HT-29 (cell line): ENCODE measurements around the gene CAPSL. TPM values are rescaled to one million over a fixed set of nuclear protein-coding genes. Genes with fewer than 3 reads are reported as not detected.
"Not testable (repeated sequence)": the region's sequence is repeated elsewhere in the genome, so short reads cannot be mapped to it uniquely, and the experiment has no call there.

Experiments
- DNase-seq: peaks from one replicate; pipeline ENCODE4 v3.0.0-alpha.2; 2015; ENCODE audit warnings: low spot score
- total RNA-seq: library from RNA; depleted of rRNA; stranded (reverse); fragments of >200 nt; shearing (Covaris generic); gene quantifications from 2 replicates; pipeline ENCODE4 v1.2.3, GENCODE V29; 2014; rRNA removed

Gene CAPSL
- not detected in 2 replicates for total RNA-seq

DNA sequence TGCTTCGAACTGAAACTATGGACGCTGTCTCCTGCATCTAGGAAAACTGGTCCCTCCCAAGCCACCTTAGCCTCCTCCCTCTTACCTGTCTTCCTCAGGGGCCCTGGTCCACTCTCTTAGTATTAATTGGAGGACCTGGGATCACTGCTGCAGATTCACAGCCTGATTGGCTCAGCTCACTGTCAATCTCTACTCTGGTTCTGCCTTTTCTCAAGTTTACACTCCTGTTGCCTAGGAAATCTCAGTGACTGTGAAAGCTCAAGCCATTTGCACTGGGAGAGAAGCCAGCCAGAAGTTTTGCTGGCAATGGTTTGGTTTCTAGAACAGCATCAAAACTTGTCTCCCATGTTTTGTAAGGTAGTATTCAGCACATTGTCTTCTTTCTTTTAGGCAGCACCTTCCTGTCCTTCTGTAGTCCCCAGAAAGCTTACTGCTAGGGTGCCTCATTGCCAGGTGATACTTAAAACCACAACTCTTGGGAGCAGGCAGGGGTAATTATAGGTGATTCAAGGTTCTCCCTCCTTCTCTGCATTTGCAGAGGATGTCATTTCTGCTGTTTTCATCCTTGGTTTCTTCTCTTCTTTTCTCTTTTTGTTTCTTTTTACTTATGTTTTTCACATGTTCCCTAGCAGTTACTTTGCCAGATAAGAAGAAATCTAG lies at the start of gene CAPSL:
TSS of gene CAPSL (minus strand) at position 55 of the 660 bp plus-strand sequence. CDS start 17,502 bp downstream, outside the sequence.
- DNase-seq: peak; percentile 52

DNA sequence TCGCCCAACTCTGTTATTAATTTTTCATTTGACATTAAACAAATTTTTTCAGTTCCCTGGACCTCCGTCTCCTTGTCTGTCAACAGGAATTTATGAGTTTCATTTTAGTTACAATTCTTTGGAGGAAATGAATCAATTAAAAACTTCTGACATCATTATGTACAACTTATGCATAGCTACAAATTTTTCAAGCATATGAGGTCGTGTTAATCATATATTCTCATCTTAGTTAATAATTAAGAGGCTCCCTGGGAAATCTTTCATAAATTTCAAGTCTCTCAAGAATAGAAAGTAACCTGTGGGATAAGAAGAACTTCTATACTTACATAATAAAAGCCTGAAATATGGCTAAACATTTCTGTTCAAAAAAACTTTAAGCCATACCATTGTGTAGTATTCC lies 49.4 kb upstream of the CAPSL start:
- no peak for DNase-seq

DNA sequence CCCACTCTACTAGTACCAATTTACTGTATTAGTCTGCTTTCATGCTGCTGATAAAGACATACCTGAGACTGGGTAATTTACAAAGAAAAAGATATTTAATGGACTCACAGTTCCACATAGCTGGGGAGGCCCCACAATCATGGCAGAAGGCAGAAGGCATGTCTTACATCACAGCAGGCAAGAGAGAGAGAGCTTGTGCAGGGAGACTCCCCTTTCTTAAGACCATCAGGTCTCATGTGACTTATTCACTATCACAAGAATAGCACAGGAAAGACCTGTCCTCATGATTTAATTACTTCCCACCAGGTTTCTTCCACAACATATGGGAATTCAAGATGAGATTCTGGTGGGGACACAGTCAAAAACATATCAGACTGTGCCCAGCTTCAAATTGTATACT lies 41.3 kb upstream of the CAPSL start:
- DNase-seq: no peak

DNA sequence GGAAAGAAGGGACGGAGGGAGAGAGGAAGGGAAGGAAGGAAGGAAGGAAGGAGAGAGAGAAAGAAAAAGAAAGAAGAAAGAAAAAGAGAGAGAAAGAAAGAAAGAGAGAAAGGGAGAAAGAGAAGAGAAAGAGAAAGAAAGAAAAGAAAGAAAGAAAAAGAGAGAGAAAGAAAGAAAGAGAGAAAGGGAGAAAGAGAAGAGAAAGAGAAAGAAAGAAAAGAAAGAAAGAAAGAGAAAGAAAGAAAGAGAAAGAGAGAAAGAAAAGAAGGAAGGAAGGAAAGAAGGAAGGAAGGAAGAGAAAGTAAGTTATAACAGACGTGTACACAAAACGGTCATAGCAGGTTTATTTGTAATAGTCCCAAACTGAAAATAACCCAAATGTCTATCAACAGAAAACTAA lies 38.4 kb upstream of the CAPSL start:
- not testable (repeated sequence) for DNase-seq

DNA sequence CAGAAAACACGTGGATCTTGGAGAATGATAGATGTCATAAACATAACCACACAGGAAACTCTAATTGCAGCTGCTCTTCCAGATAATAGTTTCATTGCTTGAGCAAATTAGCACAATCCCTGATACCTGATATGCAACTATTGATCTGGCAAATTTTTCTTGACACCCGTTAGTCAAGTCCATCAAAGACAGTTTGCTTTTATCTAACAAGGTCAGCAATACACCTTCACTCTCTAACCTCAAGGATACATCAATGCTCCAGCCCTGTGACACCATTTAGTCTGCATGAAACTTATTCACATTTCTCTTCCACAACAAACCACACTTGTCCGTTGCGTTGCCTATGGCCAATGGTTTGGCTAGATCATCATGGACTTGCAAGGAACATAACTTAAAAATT lies 36.1 kb upstream of the CAPSL start:
- no peak for DNase-seq

DNA sequence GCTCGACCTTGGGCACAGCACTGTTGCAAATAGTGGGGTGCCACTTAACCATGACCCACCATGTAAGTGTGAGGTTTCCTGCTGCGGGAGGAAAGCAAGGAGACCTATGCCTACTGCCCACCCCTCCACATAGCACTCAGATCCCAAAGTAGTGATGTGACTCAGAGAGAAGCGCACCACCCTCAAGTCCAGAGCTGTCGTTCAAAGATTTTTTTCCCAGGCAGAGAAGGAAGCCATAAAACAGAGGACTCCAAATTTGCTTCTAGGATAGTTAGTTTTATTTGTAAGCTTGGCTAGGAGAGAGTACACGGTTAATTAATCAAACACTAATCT lies 33.4 kb upstream of the CAPSL start:
- no peak for DNase-seq

DNA sequence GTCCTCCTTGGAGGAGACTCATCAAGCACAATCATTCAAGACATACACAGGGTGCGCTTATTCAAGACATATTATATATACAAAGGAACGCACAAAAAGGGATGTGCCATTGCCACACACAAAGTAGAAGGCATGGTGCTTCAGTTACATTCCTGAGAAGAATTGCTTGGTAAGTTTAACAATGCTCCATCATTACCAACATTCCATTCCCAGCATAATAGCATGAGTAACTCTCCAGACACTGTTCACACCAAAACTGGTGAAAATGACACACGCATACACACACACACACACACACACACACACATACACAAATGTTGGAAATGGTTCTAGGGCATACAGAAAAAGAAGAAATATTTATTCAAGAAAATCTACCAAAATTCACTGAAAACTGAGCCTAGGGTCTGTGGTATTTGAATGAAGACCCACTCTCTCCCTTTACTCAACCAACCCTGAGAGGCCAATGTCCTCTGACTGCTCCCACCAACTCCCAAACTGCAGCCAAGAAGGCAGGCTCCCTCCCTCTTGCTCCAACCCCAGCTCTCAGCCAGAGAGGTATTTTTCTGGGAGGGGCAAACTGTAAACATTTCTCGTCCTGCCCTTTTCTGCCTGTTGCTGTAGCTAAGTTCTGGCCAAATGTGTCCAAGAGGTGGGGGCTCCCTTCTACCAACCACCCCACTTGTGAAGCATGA lies 32.9 kb upstream of the CAPSL start:
- no peak for DNase-seq

DNA sequence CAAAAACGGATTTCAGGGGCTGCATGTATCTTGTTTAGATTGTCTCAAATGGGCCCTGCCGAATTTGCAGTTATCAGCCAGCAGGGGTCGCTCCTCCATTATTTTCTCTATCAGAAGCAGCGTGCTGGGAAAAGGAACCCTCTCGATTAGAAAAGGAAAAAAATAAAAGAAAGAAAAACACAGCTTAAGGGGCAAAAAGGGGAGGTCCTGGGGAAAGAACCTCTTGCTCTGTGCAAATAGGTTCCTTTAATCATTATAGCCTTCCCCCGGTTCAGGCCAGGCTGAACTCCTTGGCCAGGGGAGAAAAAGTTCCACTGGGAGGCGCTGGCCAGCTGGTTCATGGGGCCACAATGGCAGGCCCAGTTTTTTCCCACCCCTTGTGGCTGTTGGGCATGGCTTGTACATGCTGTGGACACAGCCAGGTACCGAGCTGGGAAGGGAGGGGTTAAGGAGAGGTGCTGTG lies 25.0 kb upstream of the CAPSL start:
- DNase-seq: peak; percentile 34

DNA sequence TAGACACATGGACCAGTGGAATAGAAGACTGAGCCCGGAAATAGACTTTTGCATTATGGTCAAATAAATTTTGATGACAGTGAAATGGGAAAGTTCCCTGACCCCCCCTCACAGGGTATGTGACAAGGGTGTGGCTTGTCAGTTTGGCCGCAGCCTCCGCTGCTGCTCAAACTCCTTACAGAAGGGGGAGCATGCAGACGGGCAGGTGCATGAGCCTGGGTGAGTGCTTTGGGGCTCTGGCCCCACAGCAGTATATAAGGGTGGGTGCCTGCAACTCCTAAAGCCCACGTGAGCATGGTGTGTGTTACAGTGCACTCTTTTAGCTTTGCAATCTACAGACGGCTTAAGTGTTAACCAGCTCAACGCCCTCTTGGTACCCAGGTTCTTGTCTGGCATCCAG lies 21.9 kb upstream of the CAPSL start:
- DNase-seq: no peak

DNA sequence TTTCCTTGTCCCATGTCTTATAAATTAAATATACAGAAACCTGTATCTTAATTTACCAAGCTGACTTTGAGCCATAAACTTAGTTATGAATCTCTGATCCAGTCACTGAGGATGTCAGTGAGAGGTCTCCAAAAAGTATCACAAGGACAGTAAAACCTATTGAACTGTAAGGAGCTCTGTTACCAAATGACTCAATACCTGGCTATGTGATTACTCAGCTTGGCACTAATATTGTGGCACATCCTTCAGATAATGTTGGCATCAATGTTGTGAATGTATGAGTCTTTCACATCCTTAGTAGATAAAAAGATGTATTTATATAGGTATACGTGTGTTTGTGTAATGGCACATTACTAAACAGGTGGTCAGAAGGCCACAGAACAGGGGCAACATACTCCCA lies 18.0 kb upstream of the CAPSL start:
- no peak for DNase-seq

DNA sequence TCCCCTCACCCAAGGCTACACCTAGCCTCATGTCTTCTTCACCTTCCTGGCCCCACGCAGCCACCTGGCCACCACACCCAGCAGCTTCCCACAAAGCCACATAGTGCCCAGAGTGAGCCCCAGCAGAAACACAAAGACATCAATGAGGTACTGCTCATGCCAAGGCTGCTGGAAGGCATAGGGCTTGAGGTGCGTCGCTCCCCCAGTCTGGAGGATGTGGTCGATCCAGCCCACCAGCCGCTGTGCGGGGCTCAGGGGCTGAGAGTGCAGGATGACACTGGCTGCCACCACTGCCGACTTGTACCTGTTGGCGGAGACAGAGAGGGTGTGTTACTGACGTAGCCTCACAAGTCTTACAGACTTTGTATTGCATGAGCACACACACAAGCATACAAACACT lies 15.8 kb upstream of the CAPSL start:
- no peak for DNase-seq

DNA sequence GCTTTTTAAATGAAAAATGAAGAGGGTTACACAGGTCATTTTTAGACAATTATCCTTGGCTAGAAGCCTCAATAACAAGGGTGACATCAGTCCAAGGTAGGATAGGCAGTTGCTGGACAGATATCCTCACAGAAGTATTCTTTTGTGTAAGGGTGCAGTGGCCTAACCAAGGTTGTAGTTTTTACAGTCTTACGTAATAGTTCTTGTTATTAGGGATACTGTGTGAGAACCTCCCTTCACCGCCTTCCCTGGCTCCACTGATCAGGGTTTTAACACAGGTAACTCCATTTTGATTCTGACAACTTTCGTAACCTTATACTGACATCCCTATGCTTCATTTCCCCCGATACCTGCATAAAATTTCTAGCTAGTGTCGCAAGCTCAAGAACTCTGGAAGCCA lies 8.7 kb upstream of the CAPSL start:
- DNase-seq: no peak

DNA sequence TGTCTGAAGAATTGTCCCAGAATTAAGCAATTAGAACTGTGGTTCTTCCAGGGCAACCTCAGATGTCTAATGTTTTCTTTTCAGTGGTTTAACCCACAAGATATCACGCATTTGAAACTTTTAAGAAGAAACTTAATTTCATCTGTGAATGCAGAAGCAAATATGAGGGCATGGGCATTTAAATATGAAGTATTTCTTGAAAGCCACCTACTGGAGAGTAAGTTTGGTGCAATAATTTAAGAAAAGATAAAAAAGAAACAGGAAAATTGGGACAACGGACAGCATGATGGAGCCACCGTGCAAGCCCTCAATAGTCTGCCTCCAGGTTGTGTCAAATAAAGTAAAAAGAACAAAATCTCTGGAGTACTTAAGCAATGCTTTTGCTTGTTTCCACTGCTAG lies 1.2 kb upstream of the CAPSL start:
- DNase-seq: no peak

DNA sequence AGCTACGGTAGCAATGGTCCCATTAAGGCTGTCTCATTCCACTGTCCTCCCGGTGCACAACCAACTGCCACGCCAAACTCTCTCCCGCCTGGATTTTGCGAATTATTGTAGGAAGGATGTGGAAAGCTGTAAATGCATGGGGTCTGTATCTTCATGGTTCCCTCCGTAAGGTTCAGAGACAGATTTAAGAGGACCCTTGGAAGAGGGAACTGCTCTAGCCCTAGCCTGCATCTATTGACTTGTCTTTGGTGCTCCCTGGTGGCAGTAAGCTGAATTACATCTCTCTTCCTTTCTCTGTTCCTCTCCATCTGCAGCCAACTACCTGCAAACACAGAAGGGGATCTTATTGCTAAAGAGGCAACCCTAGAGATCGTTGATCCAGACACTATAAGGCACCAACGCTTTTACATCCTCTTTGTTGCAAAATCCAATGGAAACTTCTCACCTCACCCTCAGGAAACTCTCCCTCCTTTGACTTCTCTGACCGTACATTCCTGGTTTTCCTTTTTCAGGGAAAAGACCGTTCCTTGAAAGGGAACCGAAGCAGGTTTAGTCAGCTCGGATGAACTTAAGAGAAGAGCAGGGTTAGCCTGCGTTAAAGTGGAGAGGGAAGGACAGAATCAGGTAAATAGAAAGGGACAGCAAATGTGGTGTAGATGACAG lies 11.9 kb downstream of the CAPSL start:
- DNase-seq: peak; percentile 84

DNA sequence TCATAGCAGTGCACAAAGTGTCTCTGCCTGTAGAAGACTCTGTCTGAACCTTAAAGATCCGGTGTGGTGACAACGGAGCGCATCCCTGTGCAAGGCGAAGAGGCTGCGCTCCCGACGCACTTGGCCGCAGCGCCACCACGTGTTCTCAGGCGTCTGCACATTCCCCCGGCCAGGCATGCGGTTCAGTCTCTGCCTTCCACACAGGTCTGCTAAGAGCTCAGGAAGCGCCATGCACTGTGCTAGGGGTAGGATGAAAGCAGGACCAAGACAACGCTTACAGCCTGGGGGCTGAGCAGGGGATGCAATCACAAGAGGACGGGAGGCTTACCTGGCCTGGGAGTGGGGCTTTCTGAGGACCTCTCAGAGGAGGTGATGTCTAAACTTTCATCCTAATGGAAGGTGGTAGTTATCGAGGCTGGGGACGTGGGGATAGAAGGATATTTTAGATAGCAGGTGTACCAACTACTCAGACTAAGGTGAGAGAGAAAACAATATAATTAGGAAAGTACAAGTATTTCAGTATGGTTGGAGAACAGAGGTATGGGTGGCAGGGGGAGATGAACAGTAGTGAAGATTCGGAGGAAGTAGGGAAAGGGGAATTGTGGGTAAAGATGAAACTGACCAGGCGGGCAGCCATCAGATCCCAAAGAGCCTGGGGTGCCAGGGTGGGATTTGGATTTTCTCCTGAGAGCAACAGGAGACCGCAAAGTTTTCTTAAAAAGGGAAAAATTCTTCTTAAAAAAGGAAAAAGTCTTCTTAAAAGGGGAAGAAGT lies 13.3 kb downstream of the CAPSL start:
- peak; percentile 56 for DNase-seq

DNA sequence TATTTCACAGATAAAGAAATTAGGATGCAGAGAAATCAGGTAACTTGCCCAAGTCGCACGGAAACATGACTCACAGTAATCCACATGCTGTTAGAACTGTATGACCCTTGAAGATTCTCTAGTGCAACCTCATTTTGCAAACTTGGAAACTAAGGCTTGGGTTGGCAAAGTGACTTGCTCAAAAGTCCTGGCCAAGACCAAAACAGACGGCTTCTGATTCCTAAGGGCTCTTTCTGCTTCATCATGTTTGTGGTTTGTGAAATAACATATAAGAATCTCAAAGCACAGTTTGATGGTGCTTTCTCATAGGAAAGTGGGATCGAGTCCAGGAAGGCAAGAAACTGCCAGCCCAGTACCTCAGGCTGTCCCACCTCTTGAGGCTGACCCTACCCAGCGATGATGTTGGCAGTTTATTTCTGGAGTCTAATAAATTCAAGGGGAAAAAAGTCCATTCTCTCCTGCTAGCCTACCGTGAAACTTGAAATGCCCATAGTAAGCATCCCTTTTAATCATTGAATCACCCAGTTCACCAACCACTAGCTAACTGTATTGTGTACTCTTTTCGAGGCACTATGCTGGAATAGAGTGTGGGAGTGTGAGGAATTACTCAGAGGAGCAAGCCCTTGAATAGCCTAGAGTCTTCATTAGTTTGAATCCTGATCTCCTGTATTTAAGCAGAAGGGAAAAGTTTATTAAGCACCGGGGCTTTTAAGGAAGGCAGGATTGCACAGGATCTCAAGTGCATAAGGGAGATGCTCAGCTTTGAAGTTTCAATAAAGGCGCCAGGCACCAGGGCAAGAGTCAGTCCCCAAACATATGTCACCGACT lies 14.1 kb downstream of the CAPSL start:
- no peak for DNase-seq

DNA sequence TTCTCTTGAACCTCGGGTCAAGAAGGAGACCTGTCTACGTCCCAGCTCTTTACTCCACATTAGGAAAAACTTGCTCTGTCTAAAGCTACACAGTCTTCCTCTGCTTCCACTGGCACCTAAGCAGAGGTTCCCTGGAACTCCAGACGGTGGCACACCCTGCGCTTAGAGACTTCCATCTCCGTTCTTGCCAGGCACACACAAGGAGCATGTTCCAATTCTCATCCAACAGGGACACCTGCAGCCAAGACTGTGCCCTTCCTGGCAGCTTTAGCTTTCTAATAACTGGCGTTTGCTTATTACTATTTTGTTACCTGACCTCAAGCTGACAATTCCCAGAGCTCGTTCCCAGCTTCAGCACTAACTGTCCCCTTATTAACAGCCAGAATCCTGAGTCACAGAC lies 16.0 kb downstream of the CAPSL start:
- DNase-seq: peak; percentile 21

DNA sequence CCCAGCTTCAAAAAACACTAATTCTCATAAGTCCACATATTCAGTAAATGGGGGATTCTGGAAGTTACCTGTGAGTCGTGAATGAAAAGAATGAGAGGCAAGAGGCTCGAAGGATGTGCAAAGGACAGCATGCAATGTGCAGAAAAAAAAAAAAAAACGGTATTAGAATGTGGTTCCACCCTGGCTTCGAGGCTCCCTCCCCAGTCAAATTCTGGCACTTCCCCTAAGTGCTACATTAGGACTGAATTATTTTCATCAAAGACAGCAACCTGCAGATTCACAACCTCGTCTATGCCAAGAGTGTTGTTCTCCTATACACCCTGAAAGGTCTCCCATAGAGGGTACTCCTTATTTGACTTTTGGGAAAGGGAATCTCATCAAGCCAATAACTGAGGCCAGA lies 16.5 kb downstream of the CAPSL start:
- DNase-seq: no peak

DNA sequence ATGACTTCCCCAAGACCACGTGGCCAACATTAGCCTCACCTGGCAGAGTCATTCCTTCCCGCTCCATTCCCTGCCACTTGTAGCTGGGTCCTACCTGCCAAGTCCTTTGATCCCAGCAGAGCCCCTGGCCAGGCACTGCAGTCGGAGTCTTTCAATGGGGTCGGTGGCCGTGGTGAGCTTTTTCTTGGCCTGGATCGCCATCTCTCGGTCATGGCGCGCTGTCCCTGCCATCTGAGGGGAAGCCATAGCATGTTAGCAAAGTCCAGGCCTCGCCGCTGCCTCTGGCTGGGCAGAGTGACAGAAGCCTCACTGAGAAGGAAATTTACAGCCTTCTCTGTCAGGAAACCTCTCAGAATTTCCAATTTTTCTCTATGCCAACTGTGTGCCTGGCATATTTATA lies 17.5 kb downstream of the CAPSL start:
- DNase-seq: peak; percentile 14

DNA sequence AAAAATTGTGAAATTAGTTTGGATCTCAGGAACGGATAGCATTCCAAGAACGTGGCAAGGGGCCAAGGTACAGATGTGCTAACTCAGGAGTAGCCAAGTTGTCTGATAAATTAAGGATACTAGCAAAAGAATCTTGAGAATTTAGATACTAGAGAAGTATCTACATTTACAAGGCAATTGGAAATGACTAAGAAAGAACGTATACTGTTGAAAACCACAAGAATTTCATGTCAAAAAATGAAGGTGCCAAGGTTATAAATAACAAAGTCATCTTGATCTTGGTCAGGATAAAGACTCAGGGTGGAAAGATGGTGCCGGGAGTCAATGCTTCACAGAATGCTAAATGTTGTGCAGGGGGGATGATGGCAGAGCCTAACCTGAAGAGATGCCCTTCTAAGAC lies 19.2 kb downstream of the CAPSL start:
- no peak for DNase-seq

DNA sequence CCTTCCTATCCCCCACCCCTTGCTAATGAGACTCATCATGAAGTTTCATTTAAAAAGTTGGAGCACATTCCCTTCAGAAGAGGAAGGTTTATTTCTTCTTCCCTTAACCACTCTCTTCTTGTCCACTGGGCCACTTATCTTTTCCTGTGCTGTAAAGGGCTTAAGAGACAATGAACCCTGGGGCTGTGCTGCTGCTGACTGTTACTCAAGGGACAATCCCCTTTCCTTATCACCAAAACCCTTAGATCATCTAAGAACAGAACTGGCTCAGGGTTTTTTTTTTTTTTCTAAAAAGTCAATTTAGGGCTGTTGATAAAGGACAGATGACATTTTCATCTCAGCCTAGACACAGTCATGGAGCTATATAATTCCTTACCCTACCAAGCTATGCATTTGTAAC lies 29.6 kb downstream of the CAPSL start:
- DNase-seq: no peak
